KG1 (cell line): Measurements from ENCODE around the gene SLC25A52.
"Not testable (repeated sequence)": the region's sequence is repeated elsewhere in the genome, so short reads cannot be mapped to it uniquely, and the experiment has no call there.

Source experiments
- DNase-seq: peaks from one replicate; lab custom pipeline; 2025; lab: John Stamatoyannopoulos, UW

SLC25A52 gene

GRCh38 chr18:31740180-31740579 is 20.5 kb downstream of the SLC25A52 start:
- DNase-seq: no peak

GRCh38 chr18:31739651-31740050 is 21.0 kb downstream of the SLC25A52 start:
- no peak for DNase-seq

GRCh38 chr18:31738460-31739407 is 21.9 kb downstream of the SLC25A52 start:
- no peak for DNase-seq

- no peak for DNase-seq
Measured at GRCh38 chr18:31736630-31737029, 24.1 kb downstream of the SLC25A52 start.

- no peak for DNase-seq
Measured at GRCh38 chr18:31731628-31732027, 29.1 kb downstream of the SLC25A52 start.

GRCh38 chr18:31729196-31729595 is 31.5 kb downstream of the SLC25A52 start:
- DNase-seq: not testable (repeated sequence)

GRCh38 chr18:31723990-31724711 is 36.5 kb downstream of the SLC25A52 start:
- no peak for DNase-seq

- no peak for DNase-seq
Measured at GRCh38 chr18:31723639-31723989, 37.1 kb downstream of the SLC25A52 start.

GRCh38 chr18:31722369-31722957 is 38.2 kb downstream of the SLC25A52 start:
- peak; percentile 88 for DNase-seq

- DNase-seq: no peak
Measured at GRCh38 chr18:31721601-31722000, 39.1 kb downstream of the SLC25A52 start.

GRCh38 chr18:31720867-31721266 is 39.8 kb downstream of the SLC25A52 start:
- DNase-seq: no peak

- no peak for DNase-seq
Measured at GRCh38 chr18:31719363-31720006, 41.2 kb downstream of the SLC25A52 start.

GRCh38 chr18:31718386-31718785 is 42.3 kb downstream of the SLC25A52 start:
- no peak for DNase-seq

GRCh38 chr18:31716362-31716761 is 44.3 kb downstream of the SLC25A52 start:
- DNase-seq: no peak

GRCh38 chr18:31711365-31712172 is 49.1 kb downstream of the SLC25A52 start:
- no peak for DNase-seq

GRCh38 chr18:31710826-31711225 is 49.9 kb downstream of the SLC25A52 start:
- DNase-seq: no peak
